Mucosa of descending colon (tissue), 3 donors: ENCODE measurements around the gene TEX36. TPM values are rescaled to one million over a fixed set of nuclear protein-coding genes. Genes with fewer than 3 reads are reported as not detected.

ENCODE experiments used
- ATAC-seq: fragments of 200-7000 bp; cut with Tn5 transposase; one replicate; pipeline ENCODE4 v1.9.1; 2020; ENCODE audit warnings: mild to moderate bottlenecking, moderate library complexity
- DNase-seq, 3 donors: peaks; one replicate each; pipeline ENCODE4 v3.0.0-alpha.2; 2020
- H3K36me3 ChIP-seq: fragments of 200-600 bp; one replicate; pipeline ENCODE4 v1.8.0; 2021; ENCODE audit warnings: low read depth, mild to moderate bottlenecking
- H3K4me1 ChIP-seq: fragments of 200-600 bp; one replicate; pipeline ENCODE4 v1.8.0; 2021; ENCODE audit warnings: low read depth, mild to moderate bottlenecking
- H3K4me3 ChIP-seq: fragments of 200-600 bp; one replicate; pipeline ENCODE4 v1.8.0; 2021; ENCODE audit warnings: mild to moderate bottlenecking
- H3K9me3 ChIP-seq: fragments of 200-600 bp; one replicate; pipeline ENCODE4 v1.8.0; 2021; ENCODE audit warnings: mild to moderate bottlenecking
- intact Hi-C, 2 donors: fragments of 100-400 bp; cut with DNase I in 1 of 2; cut with micrococcal nuclease in 1 of 2; formaldehyde crosslinking; loops; one replicate each; pipeline versions ENCODE4 v1.11.0 to v1.11.1; 2022; cut with DNase I, micrococcal nuclease
- total RNA-seq, 3 donors: library from RNA; stranded (reverse); fragmentation: NEBNext Ultra II Directional in 2 of 3; extraction: Animal tissue kit (Norgen Biotek cat#: 25700) in 2 of 3; gene quantifications; one replicate each; pipeline versions ENCODE4 v1.2.1 to v1.2.4, GENCODE V29; 2021 to 2023
- TF ChIP-seq, protein P1 (sequence below): fragments of 200-600 bp; IDR thresholded peaks from one replicate; pipeline ENCODE4 v1.8.0; 2022; ENCODE audit warnings: antibody characterized with exemption, mild to moderate bottlenecking
- donor health status: DM: no; HTN: no; CAD: no; lungs with moderate emphysema.
- donor health status: DM: no; HTN: no; CAD: no.
- donor health status: DM: no; HTN: yes; CAD: no.

TEX36 gene
- total RNA-seq, 3 donors from 2014 or later: not detected

GRCh38 chr10:125606414-125607010, 76.5 kb downstream of the TEX36 start:
- Histone ChIP-seq H3K36me3 (no peaks in the 10 kb centered on the region), H3K4me3 (no peak overlapping the region), H3K9me3 (no peaks in the 10 kb centered on the region), H3K4me1 (no peaks in the 10 kb centered on the region)
- no peak for ATAC-seq
- TF ChIP-seq, protein P1, sequence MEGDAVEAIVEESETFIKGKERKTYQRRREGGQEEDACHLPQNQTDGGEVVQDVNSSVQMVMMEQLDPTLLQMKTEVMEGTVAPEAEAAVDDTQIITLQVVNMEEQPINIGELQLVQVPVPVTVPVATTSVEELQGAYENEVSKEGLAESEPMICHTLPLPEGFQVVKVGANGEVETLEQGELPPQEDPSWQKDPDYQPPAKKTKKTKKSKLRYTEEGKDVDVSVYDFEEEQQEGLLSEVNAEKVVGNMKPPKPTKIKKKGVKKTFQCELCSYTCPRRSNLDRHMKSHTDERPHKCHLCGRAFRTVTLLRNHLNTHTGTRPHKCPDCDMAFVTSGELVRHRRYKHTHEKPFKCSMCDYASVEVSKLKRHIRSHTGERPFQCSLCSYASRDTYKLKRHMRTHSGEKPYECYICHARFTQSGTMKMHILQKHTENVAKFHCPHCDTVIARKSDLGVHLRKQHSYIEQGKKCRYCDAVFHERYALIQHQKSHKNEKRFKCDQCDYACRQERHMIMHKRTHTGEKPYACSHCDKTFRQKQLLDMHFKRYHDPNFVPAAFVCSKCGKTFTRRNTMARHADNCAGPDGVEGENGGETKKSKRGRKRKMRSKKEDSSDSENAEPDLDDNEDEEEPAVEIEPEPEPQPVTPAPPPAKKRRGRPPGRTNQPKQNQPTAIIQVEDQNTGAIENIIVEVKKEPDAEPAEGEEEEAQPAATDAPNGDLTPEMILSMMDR: no peak
- intact Hi-C loops: no loop called here
- DNase-seq: no peak

Other genes with a start within 250 kb of the TEX36 start
- gene EDRF1, start 36.5 kb upstream of the TEX36 start, total RNA-seq: 10 to 100 TPM; 20.3 to 24.3 (median 23.5) TPM
- under 1 TPM in 2 of 3 donors, not detected in 1; 0.14 to 0.28 TPM for gene MMP21, start 92.7 kb upstream of the TEX36 start, total RNA-seq
- 10 to 100 TPM; 23.9 to 30.9 (median 27.5) TPM for gene UROS, start 140.1 kb upstream of the TEX36 start, total RNA-seq
- gene BCCIP, start 140.4 kb upstream of the TEX36 start, total RNA-seq: 10 to 100 TPM; 30.7 to 48.2 (median 41.1) TPM
- 10 to 100 TPM; 51.5 to 91.3 (median 66.5) TPM for gene DHX32, start 198.1 kb upstream of the TEX36 start, total RNA-seq
- gene FANK1, start 213.4 kb upstream of the TEX36 start, total RNA-seq: 10 to 100 TPM in 1 of 3 donors, 1 to 10 TPM in 2; 4.2 to 10.3 (median 7.4) TPM